Measurements from ENCODE around the gene CS. TPM values are rescaled to one million over a fixed set of nuclear protein-coding genes. Genes with fewer than 3 reads are reported as not detected.
"Not testable (repeated sequence)": the region's sequence is repeated elsewhere in the genome, so short reads cannot be mapped to it uniquely, and the experiment has no call there.

The CS gene
- total RNA-seq, 5 donors from 2014 or later (not counting 1 experiment from before 2014, with no cell fraction given): 135 to 166 (median 159) TPM

DNA sequence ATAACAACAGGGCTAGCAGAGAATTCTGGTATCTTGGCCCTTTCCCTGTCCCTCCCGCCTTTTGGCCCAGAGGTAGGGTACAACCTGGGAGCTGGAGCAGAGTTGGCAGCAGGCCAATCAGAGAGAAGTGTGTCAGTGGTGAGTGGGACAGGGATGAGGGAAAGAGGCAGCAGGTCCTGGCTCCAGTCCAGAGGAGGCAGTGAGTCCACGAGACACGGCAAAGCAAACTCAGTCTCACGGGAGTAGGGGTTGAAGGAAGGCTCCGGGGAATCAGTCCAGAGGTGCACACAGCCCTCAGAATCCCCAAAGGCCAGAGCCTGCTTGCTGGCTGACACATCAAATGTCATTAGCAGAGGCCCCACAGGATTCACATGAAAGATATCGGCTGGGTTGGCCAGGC, 26.4 kb upstream of the CS start:
- no peak for DNase-seq
- Histone ChIP-seq H3K4me3 (ENCODE audit: control insufficient read depth in 1 of 2, extremely low read depth in 1 of 2, low read length in 1 of 2) (no peak overlapping the region), H3K4me1 (ENCODE audit: control insufficient read depth in 1 of 2, extremely low read depth in 1 of 2, insufficient read depth in 2 of 2, low read length in 2 of 2) (no peaks in the 10 kb centered on the region), H3K27me3 (replicated peaks in 1 of 2; ENCODE audit: control insufficient read depth in 2 of 2, extremely low read depth in 1 of 2, insufficient read depth in 2 of 2, low read length in 1 of 2) (no peaks in the 10 kb centered on the region), H3K9me3 (no peaks in the 10 kb centered on the region), H3K36me3 (ENCODE audit: control insufficient read depth in 2 of 2, extremely low read depth in 1 of 2, insufficient read depth in 1 of 2, low read length in 1 of 2) (peaks cover 16 to 61% of the 10 kb centered on the region in 2 donors), H3K27ac (ENCODE audit: low read length) (no peak overlapping the region)
- H3K4me1 Mint-ChIP-seq: peaks cover 4 to 5% (median 4%) of the 10 kb centered on the region in 3 donors
- H3K9me3 Mint-ChIP-seq: no peaks in the 10 kb centered on the region
- peaks cover 56% of the 10 kb centered on the region for H3K36me3 Mint-ChIP-seq
- H3K27me3 Mint-ChIP-seq: no peaks in the 10 kb centered on the region
- ATAC-seq (replicated peaks in 1 of 4): no peak
- H3K27ac Mint-ChIP-seq: no peak overlapping the region
- CTCF ChIA-PET: no interaction called here
- H3K4me3 Mint-ChIP-seq: no peak overlapping the region
- POLR2A ChIA-PET: no interaction called here
- 97% methylated on average over 5 of the region's 6 CpGs for WGBS (ENCODE audit: insufficient coverage)

- WGBS (ENCODE audit: insufficient coverage): 100% methylated on average over 1 of the region's 8 CpGs
- peaks cover under 1 to 1% (median under 1%) of the 10 kb centered on the region in 3 donors for H3K4me1 Mint-ChIP-seq
- no peaks in the 10 kb centered on the region for H3K9me3 Mint-ChIP-seq
- H3K4me3 ChIP-seq (ENCODE audit: control insufficient read depth in 1 of 2, extremely low read depth in 1 of 2, low read length in 1 of 2): no peak overlapping the region
- H3K27ac ChIP-seq (ENCODE audit: low read length): no peak overlapping the region
- POLR2A ChIA-PET: no interaction called here
- CTCF ChIA-PET: no interaction called here
- peaks cover 53% of the 10 kb centered on the region for H3K36me3 Mint-ChIP-seq
- no peak overlapping the region for H3K27ac Mint-ChIP-seq
- no peaks in the 10 kb centered on the region for H3K9me3 ChIP-seq
- no peaks in the 10 kb centered on the region for H3K27me3 Mint-ChIP-seq
- DNase-seq (no peak), ATAC-seq (replicated peaks in 1 of 4) (no peak)
- H3K4me1 ChIP-seq (ENCODE audit: control insufficient read depth in 1 of 2, extremely low read depth in 1 of 2, insufficient read depth in 2 of 2, low read length in 2 of 2): no peaks in the 10 kb centered on the region
- no peak overlapping the region for H3K4me3 Mint-ChIP-seq
- no peaks in the 10 kb centered on the region for H3K27me3 ChIP-seq (replicated peaks in 1 of 2; ENCODE audit: control insufficient read depth in 2 of 2, extremely low read depth in 1 of 2, insufficient read depth in 2 of 2, low read length in 1 of 2)
- peaks cover 16 to 61% of the 10 kb centered on the region in 2 donors for H3K36me3 ChIP-seq (ENCODE audit: control insufficient read depth in 2 of 2, extremely low read depth in 1 of 2, insufficient read depth in 1 of 2, low read length in 1 of 2)
Measured at GRCh38 chr12:56326126-56326525, 26.0 kb upstream of the CS start.

DNA sequence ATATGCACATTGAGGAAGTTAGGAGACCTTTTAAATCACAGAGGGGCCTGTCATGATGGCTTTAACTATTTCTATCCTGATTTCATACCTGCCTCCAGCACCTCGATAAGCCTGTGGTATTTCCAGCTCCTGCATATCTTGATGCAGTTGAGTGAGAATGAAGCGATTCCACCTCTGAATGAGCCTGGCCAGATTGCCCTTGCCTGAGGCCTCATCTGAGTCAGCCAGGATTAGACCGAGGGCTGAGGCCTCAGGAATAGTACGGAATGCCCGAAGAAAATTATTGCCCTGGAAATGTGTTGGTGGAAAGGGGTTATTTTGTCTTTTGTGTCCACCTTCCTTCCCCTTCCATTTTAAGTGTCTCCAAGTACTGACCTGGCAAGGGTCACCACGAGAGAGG, 24.1 kb upstream of the CS start:
- Mint-ChIP-seq H3K9me3 (no peaks in the 10 kb centered on the region), H3K27ac (no peak overlapping the region), H3K36me3 (peaks cover 57% of the 10 kb centered on the region), H3K27me3 (no peaks in the 10 kb centered on the region), H3K4me3 (no peak overlapping the region), H3K4me1 (no peaks in the 10 kb centered on the region)
- no peaks in the 10 kb centered on the region for H3K27me3 ChIP-seq (replicated peaks in 1 of 2; ENCODE audit: control insufficient read depth in 2 of 2, extremely low read depth in 1 of 2, insufficient read depth in 2 of 2, low read length in 1 of 2)
- H3K36me3 ChIP-seq (ENCODE audit: control insufficient read depth in 2 of 2, extremely low read depth in 1 of 2, insufficient read depth in 1 of 2, low read length in 1 of 2): peaks cover 16 to 72% of the 10 kb centered on the region in 2 donors
- CTCF ChIA-PET: no interaction called here
- ATAC-seq (replicated peaks in 1 of 4) (no peak), DNase-seq (no peak)
- no peaks in the 10 kb centered on the region for H3K9me3 ChIP-seq
- POLR2A ChIA-PET: no interaction called here
- H3K27ac ChIP-seq (ENCODE audit: low read length): no peak overlapping the region
- no peaks in the 10 kb centered on the region for H3K4me1 ChIP-seq (ENCODE audit: control insufficient read depth in 1 of 2, extremely low read depth in 1 of 2, insufficient read depth in 2 of 2, low read length in 2 of 2)
- 100% methylated on average over 2 of the region's 6 CpGs for WGBS (ENCODE audit: insufficient coverage)
- H3K4me3 ChIP-seq (ENCODE audit: control insufficient read depth in 1 of 2, extremely low read depth in 1 of 2, low read length in 1 of 2): no peak overlapping the region

GRCh38 chr12:56321610-56322009, 21.5 kb upstream of the CS start:
- H3K4me3 ChIP-seq (ENCODE audit: control insufficient read depth in 1 of 2, extremely low read depth in 1 of 2, low read length in 1 of 2); H3K27ac Mint-ChIP-seq; H3K9me3 Mint-ChIP-seq; CTCF ChIA-PET; H3K4me1 Mint-ChIP-seq; ATAC-seq (replicated peaks in 1 of 4); H3K4me3 Mint-ChIP-seq; H3K9me3 ChIP-seq; H3K27me3 ChIP-seq (replicated peaks in 1 of 2; ENCODE audit: control insufficient read depth in 2 of 2, extremely low read depth in 1 of 2, insufficient read depth in 2 of 2, low read length in 1 of 2); H3K27me3 Mint-ChIP-seq; H3K27ac ChIP-seq (ENCODE audit: low read length); H3K4me1 ChIP-seq (ENCODE audit: control insufficient read depth in 1 of 2, extremely low read depth in 1 of 2, insufficient read depth in 2 of 2, low read length in 2 of 2); DNase-seq: not testable (repeated sequence)
- peaks cover 12 to 60% of the 10 kb centered on the region in 2 donors for H3K36me3 ChIP-seq (ENCODE audit: control insufficient read depth in 2 of 2, extremely low read depth in 1 of 2, insufficient read depth in 1 of 2, low read length in 1 of 2)
- peaks cover 44% of the 10 kb centered on the region for H3K36me3 Mint-ChIP-seq
- POLR2A ChIA-PET: interaction anchor here (0.6 to 0.7 kb wide), 3 partner anchors 39 to 217 kb away, joined by 3 to 5 read pairs (median 4); partner anchors contain the start of gene STAT2 (in 1 of the 2)
- no CpG with 5 or more reads among the region's 8 CpGs for WGBS (ENCODE audit: insufficient coverage)

- POLR2A ChIA-PET: interaction anchor here (0.6 to 0.7 kb wide), 4 partner anchors 39 to 216 kb away, joined by 3 to 5 read pairs (median 4); partner anchors contain the start of gene STAT2 (in 1 of the 2)
- Mint-ChIP-seq H3K27ac (no peak overlapping the region), H3K4me3 (no peak overlapping the region), H3K9me3 (no peaks in the 10 kb centered on the region), H3K36me3 (peaks cover 39% of the 10 kb centered on the region), H3K27me3 (no peaks in the 10 kb centered on the region), H3K4me1 (peaks cover 0 to 6% (median 4%) of the 10 kb centered on the region in 3 donors)
- WGBS (ENCODE audit: insufficient coverage): 100% methylated on average over 1 of the region's 2 CpGs
- H3K27me3 ChIP-seq (replicated peaks in 1 of 2; ENCODE audit: control insufficient read depth in 2 of 2, extremely low read depth in 1 of 2, insufficient read depth in 2 of 2, low read length in 1 of 2): no peaks in the 10 kb centered on the region
- DNase-seq (no peak), ATAC-seq (replicated peaks in 1 of 4) (no peak)
- H3K4me3 ChIP-seq (ENCODE audit: control insufficient read depth in 1 of 2, extremely low read depth in 1 of 2, low read length in 1 of 2): no peak overlapping the region
- CTCF ChIA-PET: no interaction called here
- peaks cover 0 to 6% of the 10 kb centered on the region in 2 experiments for H3K4me1 ChIP-seq (ENCODE audit: control insufficient read depth in 1 of 2, extremely low read depth in 1 of 2, insufficient read depth in 2 of 2, low read length in 2 of 2)
- no peak overlapping the region for H3K27ac ChIP-seq (ENCODE audit: low read length)
- no peaks in the 10 kb centered on the region for H3K9me3 ChIP-seq
- peaks cover 6 to 55% of the 10 kb centered on the region in 2 donors for H3K36me3 ChIP-seq (ENCODE audit: control insufficient read depth in 2 of 2, extremely low read depth in 1 of 2, insufficient read depth in 1 of 2, low read length in 1 of 2)
Measured at GRCh38 chr12:56321027-56321426, 20.9 kb upstream of the CS start.

- H3K9me3 ChIP-seq: no peaks in the 10 kb centered on the region
- H3K4me1 Mint-ChIP-seq: peaks cover 11 to 19% (median 19%) of the 10 kb centered on the region in 3 donors
- DNase-seq (no peak), ATAC-seq (replicated peaks in 1 of 4) (no peak)
- no peaks in the 10 kb centered on the region for H3K27me3 ChIP-seq (replicated peaks in 1 of 2; ENCODE audit: control insufficient read depth in 2 of 2, extremely low read depth in 1 of 2, insufficient read depth in 2 of 2, low read length in 1 of 2)
- no peak overlapping the region for H3K27ac ChIP-seq (ENCODE audit: low read length)
- H3K36me3 ChIP-seq (ENCODE audit: control insufficient read depth in 2 of 2, extremely low read depth in 1 of 2, insufficient read depth in 1 of 2, low read length in 1 of 2): peaks cover 0 to 29% of the 10 kb centered on the region in 2 donors
- no peak overlapping the region for H3K4me3 ChIP-seq (ENCODE audit: control insufficient read depth in 1 of 2, extremely low read depth in 1 of 2, low read length in 1 of 2)
- CTCF ChIA-PET: interaction anchor here in 1 of 2 donors (2.7 kb wide), 1 partner anchor 146 kb away, joined by 15 read pairs; no protein-coding TSS in a partner anchor
- peak overlapping the region; percentile 19 to 44 for H3K27ac Mint-ChIP-seq
- H3K4me1 ChIP-seq (ENCODE audit: control insufficient read depth in 1 of 2, extremely low read depth in 1 of 2, insufficient read depth in 2 of 2, low read length in 2 of 2): peaks cover 9 to 17% of the 10 kb centered on the region in 2 experiments
- H3K4me3 Mint-ChIP-seq: no peak overlapping the region
- POLR2A ChIA-PET: no interaction called here
- no peaks in the 10 kb centered on the region for H3K27me3 Mint-ChIP-seq
- H3K9me3 Mint-ChIP-seq: no peaks in the 10 kb centered on the region
- WGBS (ENCODE audit: insufficient coverage): 84% methylated on average over 2 of the region's 3 CpGs
- peaks cover 12% of the 10 kb centered on the region for H3K36me3 Mint-ChIP-seq
Measured at GRCh38 chr12:56317675-56318074, 17.5 kb upstream of the CS start.
